ENCODE measurements around the gene NOS1AP.
A peak's percentile ranks its signal among the peaks of the same experiment; 100 is the strongest.

The NOS1AP gene

DNA sequence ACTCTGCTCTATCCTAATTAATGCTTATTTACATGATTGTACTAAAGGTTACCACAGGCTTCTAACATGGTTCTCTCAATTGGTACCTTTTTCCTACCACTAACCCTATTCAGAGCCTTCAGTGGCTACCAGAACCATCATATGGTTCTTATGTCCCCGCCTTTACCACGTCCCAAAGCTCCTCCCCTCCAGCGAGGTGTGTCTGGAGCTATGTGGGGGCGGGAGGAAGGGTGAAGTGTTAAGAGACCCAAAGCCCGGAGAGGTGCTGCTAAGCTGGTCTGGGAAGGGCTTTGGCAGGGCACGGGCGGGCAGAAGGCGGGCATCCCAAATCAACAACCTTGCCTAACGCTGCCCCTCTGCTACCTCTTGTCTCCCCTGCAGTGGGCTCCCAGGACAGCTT is 297.2 kb downstream of the NOS1AP start:
- ATAC-seq = no peak; the same call in 2 of the 3 replicates
- TF ChIP-seq ZNF70 (CRISPR knock-in tag; IDR thresholded peaks at IDR 0.05) (no peak), GLIS3 (CRISPR knock-in tag; IDR thresholded peaks at IDR 0.05) (no peak), ZFP3 (CRISPR knock-in tag; IDR thresholded peaks at IDR 0.05) (no peak), TOX (CRISPR knock-in tag; IDR thresholded peaks at IDR 0.05; ENCODE audit: borderline replicate concordance) (no peak), BACH2 (CRISPR knock-in tag; IDR thresholded peaks at IDR 0.05; ENCODE audit: borderline replicate concordance) (no peak), SNAI2 (CRISPR knock-in tag; IDR thresholded peaks at IDR 0.05) (no peak), CSDC2 (CRISPR knock-in tag; IDR thresholded peaks at IDR 0.05) (no peak), ESRRG (CRISPR knock-in tag; IDR thresholded peaks at IDR 0.05) (no peak)
- TF ChIP-seq, protein P1, sequence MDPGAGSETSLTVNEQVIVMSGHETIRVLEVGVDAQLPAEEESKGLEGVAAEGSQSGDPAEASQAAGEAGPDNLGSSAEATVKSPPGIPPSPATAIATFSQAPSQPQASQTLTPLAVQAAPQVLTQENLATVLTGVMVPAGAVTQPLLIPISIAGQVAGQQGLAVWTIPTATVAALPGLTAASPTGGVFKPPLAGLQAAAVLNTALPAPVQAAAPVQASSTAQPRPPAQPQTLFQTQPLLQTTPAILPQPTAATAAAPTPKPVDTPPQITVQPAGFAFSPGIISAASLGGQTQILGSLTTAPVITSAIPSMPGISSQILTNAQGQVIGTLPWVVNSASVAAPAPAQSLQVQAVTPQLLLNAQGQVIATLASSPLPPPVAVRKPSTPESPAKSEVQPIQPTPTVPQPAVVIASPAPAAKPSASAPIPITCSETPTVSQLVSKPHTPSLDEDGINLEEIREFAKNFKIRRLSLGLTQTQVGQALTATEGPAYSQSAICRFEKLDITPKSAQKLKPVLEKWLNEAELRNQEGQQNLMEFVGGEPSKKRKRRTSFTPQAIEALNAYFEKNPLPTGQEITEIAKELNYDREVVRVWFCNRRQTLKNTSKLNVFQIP (CRISPR knock-in tag; IDR thresholded peaks at IDR 0.05; ENCODE audit: borderline replicate concordance, low read depth) = no peak
- TF ChIP-seq, protein P2, sequence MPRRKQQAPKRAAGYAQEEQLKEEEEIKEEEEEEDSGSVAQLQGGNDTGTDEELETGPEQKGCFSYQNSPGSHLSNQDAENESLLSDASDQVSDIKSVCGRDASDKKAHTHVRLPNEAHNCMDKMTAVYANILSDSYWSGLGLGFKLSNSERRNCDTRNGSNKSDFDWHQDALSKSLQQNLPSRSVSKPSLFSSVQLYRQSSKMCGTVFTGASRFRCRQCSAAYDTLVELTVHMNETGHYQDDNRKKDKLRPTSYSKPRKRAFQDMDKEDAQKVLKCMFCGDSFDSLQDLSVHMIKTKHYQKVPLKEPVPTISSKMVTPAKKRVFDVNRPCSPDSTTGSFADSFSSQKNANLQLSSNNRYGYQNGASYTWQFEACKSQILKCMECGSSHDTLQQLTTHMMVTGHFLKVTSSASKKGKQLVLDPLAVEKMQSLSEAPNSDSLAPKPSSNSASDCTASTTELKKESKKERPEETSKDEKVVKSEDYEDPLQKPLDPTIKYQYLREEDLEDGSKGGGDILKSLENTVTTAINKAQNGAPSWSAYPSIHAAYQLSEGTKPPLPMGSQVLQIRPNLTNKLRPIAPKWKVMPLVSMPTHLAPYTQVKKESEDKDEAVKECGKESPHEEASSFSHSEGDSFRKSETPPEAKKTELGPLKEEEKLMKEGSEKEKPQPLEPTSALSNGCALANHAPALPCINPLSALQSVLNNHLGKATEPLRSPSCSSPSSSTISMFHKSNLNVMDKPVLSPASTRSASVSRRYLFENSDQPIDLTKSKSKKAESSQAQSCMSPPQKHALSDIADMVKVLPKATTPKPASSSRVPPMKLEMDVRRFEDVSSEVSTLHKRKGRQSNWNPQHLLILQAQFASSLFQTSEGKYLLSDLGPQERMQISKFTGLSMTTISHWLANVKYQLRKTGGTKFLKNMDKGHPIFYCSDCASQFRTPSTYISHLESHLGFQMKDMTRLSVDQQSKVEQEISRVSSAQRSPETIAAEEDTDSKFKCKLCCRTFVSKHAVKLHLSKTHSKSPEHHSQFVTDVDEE (CRISPR knock-in tag; IDR thresholded peaks at IDR 0.05) = no peak
- TF ChIP-seq, protein P3, sequence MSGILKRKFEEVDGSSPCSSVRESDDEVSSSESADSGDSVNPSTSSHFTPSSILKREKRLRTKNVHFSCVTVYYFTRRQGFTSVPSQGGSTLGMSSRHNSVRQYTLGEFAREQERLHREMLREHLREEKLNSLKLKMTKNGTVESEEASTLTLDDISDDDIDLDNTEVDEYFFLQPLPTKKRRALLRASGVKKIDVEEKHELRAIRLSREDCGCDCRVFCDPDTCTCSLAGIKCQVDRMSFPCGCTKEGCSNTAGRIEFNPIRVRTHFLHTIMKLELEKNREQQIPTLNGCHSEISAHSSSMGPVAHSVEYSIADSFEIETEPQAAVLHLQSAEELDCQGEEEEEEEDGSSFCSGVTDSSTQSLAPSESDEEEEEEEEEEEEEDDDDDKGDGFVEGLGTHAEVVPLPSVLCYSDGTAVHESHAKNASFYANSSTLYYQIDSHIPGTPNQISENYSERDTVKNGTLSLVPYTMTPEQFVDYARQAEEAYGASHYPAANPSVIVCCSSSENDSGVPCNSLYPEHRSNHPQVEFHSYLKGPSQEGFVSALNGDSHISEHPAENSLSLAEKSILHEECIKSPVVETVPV (CRISPR knock-in tag; IDR thresholded peaks at IDR 0.05) = no peak

DNA sequence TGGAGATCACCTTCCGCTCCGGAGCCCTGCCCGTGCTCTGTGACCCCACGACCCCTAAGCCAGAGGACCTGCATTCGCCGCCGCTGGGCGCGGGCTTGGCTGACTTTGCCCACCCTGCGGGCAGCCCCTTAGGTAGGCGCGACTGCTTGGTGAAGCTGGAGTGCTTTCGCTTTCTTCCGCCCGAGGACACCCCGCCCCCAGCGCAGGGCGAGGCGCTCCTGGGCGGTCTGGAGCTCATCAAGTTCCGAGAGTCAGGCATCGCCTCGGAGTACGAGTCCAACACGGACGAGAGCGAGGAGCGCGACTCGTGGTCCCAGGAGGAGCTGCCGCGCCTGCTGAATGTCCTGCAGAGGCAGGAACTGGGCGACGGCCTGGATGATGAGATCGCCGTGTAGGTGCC is 297.6 kb downstream of the NOS1AP start:
- TF ChIP-seq ZNF8 (CRISPR knock-in tag; IDR thresholded peaks at IDR 0.05) (no peak), ZNF565 (CRISPR knock-in tag; conservative IDR thresholded peaks at IDR 0.05; ENCODE audit: low read depth) (no peak), CSDC2 (CRISPR knock-in tag; IDR thresholded peaks at IDR 0.05) (no peak), ZC3H10 (CRISPR knock-in tag; IDR thresholded peaks at IDR 0.05) (no peak), SNAI2 (CRISPR knock-in tag; IDR thresholded peaks at IDR 0.05) (no peak), ZNF70 (CRISPR knock-in tag; IDR thresholded peaks at IDR 0.05) (no peak), ZFP30 (CRISPR knock-in tag; IDR thresholded peaks at IDR 0.05) (no peak), BACH2 (CRISPR knock-in tag; IDR thresholded peaks at IDR 0.05; ENCODE audit: borderline replicate concordance) (no peak), ARNTL (CRISPR knock-in tag; IDR thresholded peaks at IDR 0.05; ENCODE audit: borderline replicate concordance, low read depth) (no peak), TOX (CRISPR knock-in tag; IDR thresholded peaks at IDR 0.05; ENCODE audit: borderline replicate concordance) (no peak), TCF4 (CRISPR knock-in tag; IDR thresholded peaks at IDR 0.05; ENCODE audit: borderline replicate concordance) (no peak), ISL1 (CRISPR knock-in tag; IDR thresholded peaks at IDR 0.05) (no peak), OSR1 (CRISPR knock-in tag; IDR thresholded peaks at IDR 0.05) (no peak), ZFP3 (CRISPR knock-in tag; IDR thresholded peaks at IDR 0.05) (no peak), GLIS3 (CRISPR knock-in tag; IDR thresholded peaks at IDR 0.05) (no peak)
- TF ChIP-seq, protein P4, sequence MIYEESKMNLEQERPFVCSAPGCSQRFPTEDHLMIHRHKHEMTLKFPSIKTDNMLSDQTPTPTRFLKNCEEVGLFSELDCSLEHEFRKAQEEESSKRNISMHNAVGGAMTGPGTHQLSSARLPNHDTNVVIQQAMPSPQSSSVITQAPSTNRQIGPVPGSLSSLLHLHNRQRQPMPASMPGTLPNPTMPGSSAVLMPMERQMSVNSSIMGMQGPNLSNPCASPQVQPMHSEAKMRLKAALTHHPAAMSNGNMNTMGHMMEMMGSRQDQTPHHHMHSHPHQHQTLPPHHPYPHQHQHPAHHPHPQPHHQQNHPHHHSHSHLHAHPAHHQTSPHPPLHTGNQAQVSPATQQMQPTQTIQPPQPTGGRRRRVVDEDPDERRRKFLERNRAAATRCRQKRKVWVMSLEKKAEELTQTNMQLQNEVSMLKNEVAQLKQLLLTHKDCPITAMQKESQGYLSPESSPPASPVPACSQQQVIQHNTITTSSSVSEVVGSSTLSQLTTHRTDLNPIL (CRISPR knock-in tag; IDR thresholded peaks at IDR 0.05; ENCODE audit: low read depth) = no peak
- TF ChIP-seq, protein P5, sequence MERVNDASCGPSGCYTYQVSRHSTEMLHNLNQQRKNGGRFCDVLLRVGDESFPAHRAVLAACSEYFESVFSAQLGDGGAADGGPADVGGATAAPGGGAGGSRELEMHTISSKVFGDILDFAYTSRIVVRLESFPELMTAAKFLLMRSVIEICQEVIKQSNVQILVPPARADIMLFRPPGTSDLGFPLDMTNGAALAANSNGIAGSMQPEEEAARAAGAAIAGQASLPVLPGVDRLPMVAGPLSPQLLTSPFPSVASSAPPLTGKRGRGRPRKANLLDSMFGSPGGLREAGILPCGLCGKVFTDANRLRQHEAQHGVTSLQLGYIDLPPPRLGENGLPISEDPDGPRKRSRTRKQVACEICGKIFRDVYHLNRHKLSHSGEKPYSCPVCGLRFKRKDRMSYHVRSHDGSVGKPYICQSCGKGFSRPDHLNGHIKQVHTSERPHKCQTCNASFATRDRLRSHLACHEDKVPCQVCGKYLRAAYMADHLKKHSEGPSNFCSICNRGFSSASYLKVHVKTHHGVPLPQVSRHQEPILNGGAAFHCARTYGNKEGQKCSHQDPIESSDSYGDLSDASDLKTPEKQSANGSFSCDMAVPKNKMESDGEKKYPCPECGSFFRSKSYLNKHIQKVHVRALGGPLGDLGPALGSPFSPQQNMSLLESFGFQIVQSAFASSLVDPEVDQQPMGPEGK (CRISPR knock-in tag; IDR thresholded peaks at IDR 0.05; ENCODE audit: borderline replicate concordance) = no peak
- TF ChIP-seq, protein P2 (CRISPR knock-in tag; IDR thresholded peaks at IDR 0.05) = no peak
- TF ChIP-seq, protein P3 (CRISPR knock-in tag; IDR thresholded peaks at IDR 0.05) = no peak
- peak; percentile 61 for ATAC-seq

Data from SK-N-SH treated with all-trans-retinoic acid at 6 μM for 48 hours (cell line).